Stimulated activated CD4-positive, alpha-beta T cell treated with anti-CD3 and anti-CD28 coated beads, Interleukin-1b, Interleukin-23, amount 100 ng/mL, for 48 hours (primary cell): ENCODE data around the gene STH.

Experiments
- DNase-seq: peaks from one replicate; pipeline ENCODE4 v3.0.0-alpha.2; 2020

Gene STH

GRCh38 chr17:45968732-45969131 is 30.3 kb upstream of the STH start:
- no peak for DNase-seq

- no peak for DNase-seq
Measured at GRCh38 chr17:45969726-45970125, 29.3 kb upstream of the STH start.

GRCh38 chr17:45970659-45971058 is 28.4 kb upstream of the STH start:
- DNase-seq, result no peak

- no peak for DNase-seq
Measured at GRCh38 chr17:45971698-45972141, 27.3 kb upstream of the STH start.

- DNase-seq, result no peak
Measured at GRCh38 chr17:45972531-45972930, 26.5 kb upstream of the STH start.

GRCh38 chr17:45973099-45973780 is 25.8 kb upstream of the STH start:
- DNase-seq, result no peak

GRCh38 chr17:45973946-45974859 is 24.8 kb upstream of the STH start:
- DNase-seq, result no peak

GRCh38 chr17:45974916-45975630 is 24.0 kb upstream of the STH start:
- DNase-seq, result no peak

- no peak for DNase-seq
Measured at GRCh38 chr17:45975640-45976295, 23.3 kb upstream of the STH start.

- DNase-seq, result no peak
Measured at GRCh38 chr17:45976391-45976754, 22.7 kb upstream of the STH start.

- no peak for DNase-seq
Measured at GRCh38 chr17:45976755-45977505, 22.1 kb upstream of the STH start.

- DNase-seq, result no peak
Measured at GRCh38 chr17:45977506-45977824, 21.6 kb upstream of the STH start.

- DNase-seq, result no peak
Measured at GRCh38 chr17:45977976-45978626, 20.9 kb upstream of the STH start.

- DNase-seq, result no peak
Measured at GRCh38 chr17:45979137-45979536, 19.9 kb upstream of the STH start.

- DNase-seq, result no peak
Measured at GRCh38 chr17:45980855-45981254, 18.2 kb upstream of the STH start.

- no peak for DNase-seq
Measured at GRCh38 chr17:45981306-45981705, 17.7 kb upstream of the STH start.

- no peak for DNase-seq
Measured at GRCh38 chr17:45982791-45983613, 16.0 kb upstream of the STH start.

- no peak for DNase-seq
Measured at GRCh38 chr17:45983614-45984310, 15.3 kb upstream of the STH start.

GRCh38 chr17:45984368-45984767 is 14.7 kb upstream of the STH start:
- no peak for DNase-seq

GRCh38 chr17:45985447-45985846 is 13.6 kb upstream of the STH start:
- DNase-seq, result no peak
